HepG2 (cell line): ENCODE data around the gene BCKDHB. TPM values are rescaled to one million over a fixed set of nuclear protein-coding genes. Genes with fewer than 3 reads are reported as not detected.

Experiments
- BATF2 ChIP-seq: sonication (generic); formaldehyde crosslinking; IDR thresholded peaks from 2 replicates; pipeline ENCODE4 v1.8.0; 2022; ENCODE audit warnings: mild to moderate bottlenecking, missing genetic modification reagents, moderate library complexity
- CERS6 ChIP-seq: sonication (generic); formaldehyde crosslinking; IDR thresholded peaks from 2 replicates; pipeline ENCODE4 v1.5.0; 2020; ENCODE audit warnings: missing genetic modification reagents
- FOXA3 ChIP-seq: IDR thresholded peaks from 2 replicates; pipeline ENCODE4 v1.6.1; 2016; ENCODE audit warnings: missing genetic modification reagents, missing compliant biosample characterization
- FOXP4 ChIP-seq: sonication (generic); formaldehyde crosslinking; IDR thresholded peaks from 2 replicates; pipeline ENCODE4 v1.4.0; 2020; ENCODE audit warnings: missing genetic modification reagents
- HINFP ChIP-seq: sonication (generic); formaldehyde crosslinking; IDR thresholded peaks from 2 replicates; pipeline ENCODE4 v1.4.0; 2020; ENCODE audit warnings: low read depth, mild to moderate bottlenecking, missing genetic modification reagents
- NFRKB ChIP-seq: fragments of 450-650 bp; IDR thresholded peaks from 2 replicates; pipeline ENCODE4 v1.6.1; 2017
- SNAPC5 ChIP-seq: sonication (generic); formaldehyde crosslinking; IDR thresholded peaks from 2 replicates; pipeline ENCODE4 v1.8.1; 2023; ENCODE audit warnings: mild to moderate bottlenecking, missing genetic modification reagents, borderline replicate concordance
- TEAD3 ChIP-seq: optimal IDR thresholded peaks from 2 replicates; pipeline ENCODE3; 2016; ENCODE audit warnings: borderline replicate concordance
- ZBTB3 ChIP-seq: sonication (generic); formaldehyde crosslinking; IDR thresholded peaks from 2 replicates; pipeline ENCODE4 v1.4.0; 2020; ENCODE audit warnings: low read depth, mild to moderate bottlenecking, moderate library complexity, missing genetic modification reagents, borderline replicate concordance
- ZNF207 ChIP-seq: fragments of 450-650 bp; IDR thresholded peaks from 2 replicates; pipeline ENCODE4 v1.6.1; 2016; ENCODE audit warnings: antibody characterized with exemption, borderline replicate concordance
- ZNF510 ChIP-seq: sonication (generic); formaldehyde crosslinking; IDR thresholded peaks from 2 replicates; pipeline ENCODE4 v1.4.0; 2020; ENCODE audit warnings: low read depth, mild to moderate bottlenecking, missing genetic modification reagents
- ZNF512B ChIP-seq: sonication (generic); formaldehyde crosslinking; IDR thresholded peaks from 2 replicates; pipeline ENCODE4 v1.5.1; 2020; ENCODE audit warnings: missing genetic modification reagents, mild to moderate bottlenecking, borderline replicate concordance
- ZNF549 ChIP-seq: sonication (generic); formaldehyde crosslinking; IDR thresholded peaks from 2 replicates; pipeline ENCODE4 v1.5.0; 2020; ENCODE audit warnings: missing genetic modification reagents
- ZNF703 ChIP-seq: sonication (generic); formaldehyde crosslinking; IDR thresholded peaks from 2 replicates; pipeline ENCODE4 v1.5.1; 2020; ENCODE audit warnings: missing genetic modification reagents, mild to moderate bottlenecking, moderate library complexity, borderline replicate concordance
- ZNF776 ChIP-seq: sonication (generic); formaldehyde crosslinking; IDR thresholded peaks from 2 replicates; pipeline ENCODE4 v1.4.0; 2020; ENCODE audit warnings: mild to moderate bottlenecking, missing genetic modification reagents
- ZNF878 ChIP-seq: sonication (generic); formaldehyde crosslinking; IDR thresholded peaks from 2 replicates; pipeline ENCODE4 v1.8.1; 2023; ENCODE audit warnings: mild to moderate bottlenecking, missing genetic modification reagents, moderate library complexity
- ZSCAN29 ChIP-seq: sonication (generic); formaldehyde crosslinking; conservative IDR thresholded peaks from 2 replicates; pipeline ENCODE4 v1.4.0; 2020; ENCODE audit warnings: mild to moderate bottlenecking, missing genetic modification reagents
- polyA plus RNA-seq, 8 experiments: library from polyadenylated mRNA; depleted of rRNA in 3 of 8; stranded (reverse) in 7 of 8; unstranded in 1 of 8; fragments of >200 nt; fragmentation: Illumina TruSeq in 4 of 8; extraction: Trizol in 4 of 8; gene quantifications; 2 replicates each; pipeline versions ENCODE4 v1.2.1 to v1.2.3, GENCODE V29; 2011 to 2016; ENCODE audit warnings: low read depth in 4 of 8, missing spikeins in 1 of 8, mixed read lengths in 1 of 8; ENCODE audit not compliant: insufficient read depth in 1 of 8
- total RNA-seq, 5 experiments: library from RNA; depleted of rRNA; stranded (reverse); fragments of >200 nt; fragmentation: Illumina TruSeq; extraction: Trizol; gene quantifications; 2 replicates each; pipeline ENCODE4 v1.2.3, GENCODE V29; 2016; ENCODE audit warnings: low read depth in 1 of 5

BCKDHB gene
- total and polyA plus RNA-seq, 2 of the 13 experiments (the other 11 are each of a cell fraction or from before 2014, with no cell fraction given) = 10.8 to 13.6 TPM

- TF ChIP-seq ZNF703 = no peak
- no peak for TF ChIP-seq BATF2
- no peak for TF ChIP-seq ZNF878 (CRISPR knock-in tag)
- TF ChIP-seq ZNF510 (CRISPR knock-in tag) = 0 out of 2 replicates have a peak, but pooled peaks have one; percentile 50
- TF ChIP-seq ZBTB3 (CRISPR knock-in tag) = no peak
- 0 out of 2 replicates have a peak, but pooled peaks have one; percentile 13 for TF ChIP-seq FOXP4 (CRISPR knock-in tag)
- no peak for TF ChIP-seq ZNF207
- peak; percentile 49 for TF ChIP-seq TEAD3 (CRISPR knock-in tag)
- TF ChIP-seq CERS6 (CRISPR knock-in tag) = no peak
- no peak for TF ChIP-seq SNAPC5 (CRISPR knock-in tag)
- TF ChIP-seq FOXA3 = peak; percentile 12; the same call in 1 of the 2 replicates
- TF ChIP-seq HINFP (CRISPR knock-in tag) = no peak
- peak; percentile 75; the same call in 1 of the 2 replicates for TF ChIP-seq ZNF776 (CRISPR knock-in tag)
- no peak for TF ChIP-seq ZNF512B (CRISPR knock-in tag)
- TF ChIP-seq ZSCAN29 (CRISPR knock-in tag) = peak; percentile 67; the same call in 1 of the 2 replicates
- no peak for TF ChIP-seq NFRKB
- TF ChIP-seq ZNF549 = no peak
These were observed at the start of gene BCKDHB (continued) for GRCh38 chr6:80106418-80107235.
